Measurements from ENCODE around the gene TUB. TPM values are rescaled to one million over a fixed set of nuclear protein-coding genes. Genes with fewer than 3 reads are reported as not detected.

The TUB gene
- total and polyA plus RNA-seq, 2 donors (not counting 1 experiment from before 2014, with no cell fraction given), result 0.06 to 0.10 TPM

- intact Hi-C loops (cut with micrococcal nuclease), result no loop called here
- ChIA-PET POLR2A (no interaction called here), CTCF (no interaction called here)
- peaks cover 0 to 24% of the 10 kb centered on the region in 2 experiments for H3K36me3 ChIP-seq (replicated peaks in 1 of 2; ENCODE audit: control extremely low read depth in 1 of 2, control insufficient read depth in 1 of 2, extremely low read depth in 1 of 2, insufficient read depth in 2 of 2, low read length in 1 of 2)
- no peaks in the 10 kb centered on the region for H3K9me3 ChIP-seq (ENCODE audit: control extremely low read depth in 1 of 3, control insufficient read depth in 2 of 3, insufficient read depth in 1 of 3, low read length in 2 of 3)
- no peaks in the 10 kb centered on the region for H3K79me2 ChIP-seq (ENCODE audit: control insufficient read depth, insufficient read depth, low read length)
- H2AFZ ChIP-seq (ENCODE audit: insufficient read depth, low read depth, low read length, poor library complexity, severe bottlenecking), result no peak overlapping the region
- no peak overlapping the region for H3K4me3 ChIP-seq (ENCODE audit: control extremely low read depth in 1 of 5, extremely low read depth in 1 of 5, insufficient read depth in 1 of 5, low read depth in 2 of 5, low read length in 4 of 5)
- TF ChIP-seq, protein P1, sequence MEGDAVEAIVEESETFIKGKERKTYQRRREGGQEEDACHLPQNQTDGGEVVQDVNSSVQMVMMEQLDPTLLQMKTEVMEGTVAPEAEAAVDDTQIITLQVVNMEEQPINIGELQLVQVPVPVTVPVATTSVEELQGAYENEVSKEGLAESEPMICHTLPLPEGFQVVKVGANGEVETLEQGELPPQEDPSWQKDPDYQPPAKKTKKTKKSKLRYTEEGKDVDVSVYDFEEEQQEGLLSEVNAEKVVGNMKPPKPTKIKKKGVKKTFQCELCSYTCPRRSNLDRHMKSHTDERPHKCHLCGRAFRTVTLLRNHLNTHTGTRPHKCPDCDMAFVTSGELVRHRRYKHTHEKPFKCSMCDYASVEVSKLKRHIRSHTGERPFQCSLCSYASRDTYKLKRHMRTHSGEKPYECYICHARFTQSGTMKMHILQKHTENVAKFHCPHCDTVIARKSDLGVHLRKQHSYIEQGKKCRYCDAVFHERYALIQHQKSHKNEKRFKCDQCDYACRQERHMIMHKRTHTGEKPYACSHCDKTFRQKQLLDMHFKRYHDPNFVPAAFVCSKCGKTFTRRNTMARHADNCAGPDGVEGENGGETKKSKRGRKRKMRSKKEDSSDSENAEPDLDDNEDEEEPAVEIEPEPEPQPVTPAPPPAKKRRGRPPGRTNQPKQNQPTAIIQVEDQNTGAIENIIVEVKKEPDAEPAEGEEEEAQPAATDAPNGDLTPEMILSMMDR (IDR thresholded peaks at IDR 0.05), result no peak
- no peak for TF ChIP-seq EZH2 (IDR thresholded peaks at IDR 0.05; ENCODE audit: borderline replicate concordance, insufficient read depth, low read depth, low read length, poor library complexity, severe bottlenecking)
- no peaks in the 10 kb centered on the region for H3K27me3 Mint-ChIP-seq
- H3K27ac Mint-ChIP-seq, result no peak overlapping the region
- no peaks in the 10 kb centered on the region for H3K4me1 ChIP-seq (ENCODE audit: control insufficient read depth in 2 of 2, insufficient read depth in 2 of 2, low read length in 2 of 2)
- 100% methylated on average over 2 of the region's 2 CpGs for WGBS (ENCODE audit: insufficient coverage)
- H3K27me3 ChIP-seq (replicated peaks in 1 of 4; ENCODE audit: control extremely low read depth in 1 of 4, control insufficient read depth in 3 of 4, insufficient read depth in 4 of 4, low read length in 3 of 4), result no peaks in the 10 kb centered on the region
- H4K20me1 ChIP-seq (ENCODE audit: control insufficient read depth, insufficient read depth, low read length, poor library complexity, severe bottlenecking), result peaks cover 8% of the 10 kb centered on the region
- H3K4me2 ChIP-seq (replicated peaks; ENCODE audit: low read depth, low read length, poor library complexity, severe bottlenecking), result no peak overlapping the region
- no peaks in the 10 kb centered on the region for H3K4me1 Mint-ChIP-seq
- no peak overlapping the region for H3K27ac ChIP-seq (ENCODE audit: low read length in 2 of 2)
- no peak overlapping the region for H3K9ac ChIP-seq (ENCODE audit: low read length)
- H3K4me3 Mint-ChIP-seq, result no peak overlapping the region
- ATAC-seq (ENCODE audit: low read depth), result no peak
- DNase-seq, result no peak
- H3K9me3 Mint-ChIP-seq (ENCODE audit: insufficient read depth), result no peaks in the 10 kb centered on the region
Observed at GRCh38 chr11:8138526-8138925, 57.5 kb downstream of the TUB start.

DNA sequence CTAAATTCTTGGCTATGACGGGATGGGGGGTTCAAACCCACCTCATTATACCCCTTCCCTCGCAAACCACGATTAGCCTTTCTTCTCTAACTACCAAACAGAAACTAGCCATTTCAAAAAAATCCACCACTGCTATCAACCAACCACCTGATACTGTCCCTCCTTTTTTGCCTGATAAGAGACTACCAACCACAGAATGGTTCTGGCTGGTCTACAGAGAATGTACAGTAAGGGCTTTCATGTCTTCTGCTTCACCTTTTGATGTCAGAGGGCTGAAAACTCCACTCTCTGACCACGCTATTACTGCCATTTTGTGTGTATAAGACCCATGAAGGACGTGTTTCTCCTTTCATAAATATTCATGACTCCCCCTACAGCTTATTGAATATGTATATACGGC, 68.7 kb downstream of the TUB start:
- no peaks in the 10 kb centered on the region for H3K27me3 Mint-ChIP-seq
- H3K9ac ChIP-seq (ENCODE audit: low read length), result no peak overlapping the region
- no peaks in the 10 kb centered on the region for H3K9me3 Mint-ChIP-seq (ENCODE audit: insufficient read depth)
- no peak overlapping the region for H3K27ac Mint-ChIP-seq
- 100% methylated on average over 3 of the region's 6 CpGs for WGBS (ENCODE audit: insufficient coverage)
- H3K79me2 ChIP-seq (ENCODE audit: control insufficient read depth, insufficient read depth, low read length), result peaks cover 22% of the 10 kb centered on the region
- no peak overlapping the region for H3K27ac ChIP-seq (ENCODE audit: low read length in 2 of 2)
- ATAC-seq (ENCODE audit: low read depth), result no peak
- ChIA-PET POLR2A (no interaction called here), CTCF (no interaction called here)
- peaks cover 0 to 2% of the 10 kb centered on the region in 2 experiments for H3K36me3 ChIP-seq (replicated peaks in 1 of 2; ENCODE audit: control extremely low read depth in 1 of 2, control insufficient read depth in 1 of 2, extremely low read depth in 1 of 2, insufficient read depth in 2 of 2, low read length in 1 of 2)
- no peaks in the 10 kb centered on the region for H3K9me3 ChIP-seq (ENCODE audit: control extremely low read depth in 1 of 3, control insufficient read depth in 2 of 3, insufficient read depth in 1 of 3, low read length in 2 of 3)
- H3K27me3 ChIP-seq (replicated peaks in 1 of 4; ENCODE audit: control extremely low read depth in 1 of 4, control insufficient read depth in 3 of 4, insufficient read depth in 4 of 4, low read length in 3 of 4), result no peaks in the 10 kb centered on the region
- intact Hi-C loops (cut with micrococcal nuclease), result no loop called here
- H3K4me3 ChIP-seq (ENCODE audit: control extremely low read depth in 1 of 5, extremely low read depth in 1 of 5, insufficient read depth in 1 of 5, low read depth in 2 of 5, low read length in 4 of 5), result no peak overlapping the region
- TF ChIP-seq EZH2 (IDR thresholded peaks at IDR 0.05; ENCODE audit: borderline replicate concordance, insufficient read depth, low read depth, low read length, poor library complexity, severe bottlenecking), result no peak
- TF ChIP-seq, protein P1 (IDR thresholded peaks at IDR 0.05), result no peak
- H3K4me3 Mint-ChIP-seq, result no peak overlapping the region
- no peak overlapping the region for H3K4me2 ChIP-seq (replicated peaks; ENCODE audit: low read depth, low read length, poor library complexity, severe bottlenecking)
- no peaks in the 10 kb centered on the region for H3K4me1 ChIP-seq (ENCODE audit: control insufficient read depth in 2 of 2, insufficient read depth in 2 of 2, low read length in 2 of 2)
- peaks cover 16% of the 10 kb centered on the region for H4K20me1 ChIP-seq (ENCODE audit: control insufficient read depth, insufficient read depth, low read length, poor library complexity, severe bottlenecking)
- peaks cover 3% of the 10 kb centered on the region for H3K4me1 Mint-ChIP-seq
- DNase-seq, result no peak
- H2AFZ ChIP-seq (ENCODE audit: insufficient read depth, low read depth, low read length, poor library complexity, severe bottlenecking), result no peak overlapping the region

Other genes starting within 250 kb of the TUB start
- gene OR10A6, start 149.9 kb upstream of the TUB start, total RNA-seq, result not detected in 2 replicates
- gene OR10A6, start 149.9 kb upstream of the TUB start, polyA plus RNA-seq, result not detected in 2 replicates
- not detected in 2 replicates for gene OR10A3, start 139.5 kb upstream of the TUB start, total RNA-seq
- not detected in 2 replicates for gene OR10A3, start 139.5 kb upstream of the TUB start, polyA plus RNA-seq
- not detected in 2 replicates for gene NLRP10, start 115.8 kb upstream of the TUB start, total RNA-seq
- not detected in 2 replicates for gene NLRP10, start 115.8 kb upstream of the TUB start, polyA plus RNA-seq
- 316 and 330 TPM in 2 replicates for gene EIF3F, start 93.9 kb upstream of the TUB start, total RNA-seq
- gene EIF3F, start 93.9 kb upstream of the TUB start, polyA plus RNA-seq, result 549 and 584 TPM in 2 replicates
- gene RIC3, start 87.8 kb downstream of the TUB start, total RNA-seq, result 73.0 and 74.6 TPM in 2 replicates
- 62.4 and 72.4 TPM in 2 replicates for gene RIC3, start 87.8 kb downstream of the TUB start, polyA plus RNA-seq
- not detected in 2 replicates for gene LMO1, start 182.7 kb downstream of the TUB start, total RNA-seq
- 0.22 TPM in 1 of 2 replicates, not detected in the other for gene LMO1, start 182.7 kb downstream of the TUB start, polyA plus RNA-seq

Data from B cell (primary cell).